ENCODE results near the gene IL17C. TPM values are rescaled to one million over a fixed set of nuclear protein-coding genes. Genes with fewer than 3 reads are reported as not detected.

Gene IL17C
- total and polyA plus RNA-seq, 5 donors from 2014 or later = 1.2 TPM; not detected in 4

DNA sequence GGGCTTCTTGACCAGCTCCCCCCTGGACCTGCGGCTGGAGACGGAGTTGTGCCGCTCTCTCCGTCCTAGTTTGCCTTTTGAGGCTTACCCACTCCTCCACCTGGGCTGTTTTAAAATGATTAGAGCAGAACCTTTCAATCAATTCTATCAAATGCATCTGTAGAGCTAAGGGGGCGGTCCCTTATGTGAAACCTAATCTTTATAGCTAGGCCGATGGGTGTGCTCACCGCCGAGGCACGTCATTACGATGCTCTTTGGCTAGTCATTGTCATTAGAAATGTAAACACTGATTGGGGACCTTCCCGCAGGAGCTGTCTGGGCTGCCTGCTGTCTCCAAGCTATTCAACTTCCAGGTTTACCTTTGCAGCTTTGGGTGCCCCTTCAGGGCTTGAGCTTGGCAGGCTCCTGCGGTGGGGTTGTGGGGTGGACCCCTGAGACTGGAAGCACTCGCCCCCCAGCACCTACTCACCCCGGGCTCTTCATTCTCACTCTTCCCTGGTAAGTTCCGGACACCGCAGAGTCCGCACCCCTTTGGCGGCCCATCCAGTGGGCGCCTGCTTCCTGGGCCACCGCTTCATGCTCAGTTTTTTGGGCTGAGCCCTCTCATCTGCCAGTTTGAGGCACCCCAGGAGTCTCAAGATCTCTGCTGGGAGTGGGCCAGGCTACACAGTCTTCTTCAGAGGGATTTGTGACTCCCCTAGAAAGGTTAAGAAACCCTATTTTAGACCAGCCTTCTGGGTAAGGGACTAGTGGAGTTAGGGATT, 20.9 kb upstream of the IL17C start:
- no peak overlapping the region for H3K4me3 ChIP-seq (ENCODE audit: low read depth, low read length)
- Mint-ChIP-seq H3K27me3 (no peaks in the 10 kb centered on the region), H3K4me3 (no peak overlapping the region), H3K4me1 (peaks cover 12 to 48% (median 35%) of the 10 kb centered on the region in 4 donors), H3K27ac (peak overlapping the region; percentile 76 to 95 (median 94)), H3K9me3 (no peaks in the 10 kb centered on the region), H3K36me3 (peaks cover 11% of the 10 kb centered on the region)
- peak overlapping the region; percentile 19 for H3K27ac ChIP-seq (ENCODE audit: insufficient read depth, low read length, poor library complexity, severe bottlenecking)
- DNase-seq (no peak), ATAC-seq (ENCODE audit: low read depth in 2 of 2) (no peak)
- no peaks in the 10 kb centered on the region for H3K9me3 ChIP-seq (ENCODE audit: control insufficient read depth in 2 of 2, low read length in 2 of 2)
- H3K4me1 ChIP-seq (ENCODE audit: control insufficient read depth, insufficient read depth, low read length, poor library complexity, severe bottlenecking) = peaks cover 25% of the 10 kb centered on the region
- H3K36me3 ChIP-seq (ENCODE audit: control insufficient read depth, insufficient read depth, low read length) = peaks cover 60% of the 10 kb centered on the region
- no peaks in the 10 kb centered on the region for H3K27me3 ChIP-seq (ENCODE audit: control insufficient read depth, insufficient read depth, low read length)

- Histone ChIP-seq H3K9me3 (ENCODE audit: control insufficient read depth in 2 of 2, low read length in 2 of 2) (no peaks in the 10 kb centered on the region), H3K36me3 (ENCODE audit: control insufficient read depth, insufficient read depth, low read length) (peaks cover 60% of the 10 kb centered on the region), H3K27me3 (ENCODE audit: control insufficient read depth, insufficient read depth, low read length) (no peaks in the 10 kb centered on the region), H3K4me3 (ENCODE audit: low read depth, low read length) (no peak overlapping the region), H3K27ac (ENCODE audit: insufficient read depth, low read length, poor library complexity, severe bottlenecking) (peak overlapping the region; percentile 78), H3K4me1 (ENCODE audit: control insufficient read depth, insufficient read depth, low read length, poor library complexity, severe bottlenecking) (peaks cover 25% of the 10 kb centered on the region)
- Mint-ChIP-seq H3K27me3 (no peaks in the 10 kb centered on the region), H3K4me3 (no peak overlapping the region), H3K9me3 (no peaks in the 10 kb centered on the region), H3K4me1 (peaks cover 12 to 44% (median 32%) of the 10 kb centered on the region in 4 donors), H3K27ac (peak overlapping the region; percentile 76 to 95 (median 94)), H3K36me3 (peaks cover 6% of the 10 kb centered on the region)
- DNase-seq = no peak
- ATAC-seq (ENCODE audit: low read depth in 2 of 2) = no peak
These were observed 20.0 kb upstream of the IL17C start for GRCh38 chr16:88618182-88618955.

- DNase-seq (no peak), ATAC-seq (ENCODE audit: low read depth in 2 of 2) (no peak)
- Histone ChIP-seq H3K4me1 (ENCODE audit: control insufficient read depth, insufficient read depth, low read length, poor library complexity, severe bottlenecking) (peaks cover 25% of the 10 kb centered on the region), H3K36me3 (ENCODE audit: control insufficient read depth, insufficient read depth, low read length) (peaks cover 61% of the 10 kb centered on the region), H3K9me3 (ENCODE audit: control insufficient read depth in 2 of 2, low read length in 2 of 2) (no peaks in the 10 kb centered on the region), H3K27me3 (ENCODE audit: control insufficient read depth, insufficient read depth, low read length) (no peaks in the 10 kb centered on the region), H3K4me3 (ENCODE audit: low read depth, low read length) (no peak overlapping the region), H3K27ac (ENCODE audit: insufficient read depth, low read length, poor library complexity, severe bottlenecking) (peak overlapping the region; percentile 78)
- Mint-ChIP-seq H3K27ac (peak overlapping the region; percentile 79 to 95 (median 94)), H3K4me1 (peaks cover 8 to 39% (median 28%) of the 10 kb centered on the region in 4 donors), H3K9me3 (no peaks in the 10 kb centered on the region), H3K27me3 (no peaks in the 10 kb centered on the region), H3K36me3 (peaks cover 3% of the 10 kb centered on the region), H3K4me3 (peak overlapping the region in 2 of 4 donors; percentile 53 to 78)
These were observed 19.3 kb upstream of the IL17C start for GRCh38 chr16:88618956-88619667.

GRCh38 chr16:88619859-88620815, 18.2 kb upstream of the IL17C start:
- Mint-ChIP-seq H3K4me3 (peak overlapping the region; percentile 40 to 78 (median 60)), H3K9me3 (no peaks in the 10 kb centered on the region), H3K27ac (peak overlapping the region; percentile 94 to 98 (median 95)), H3K4me1 (peaks cover 8 to 36% (median 27%) of the 10 kb centered on the region in 4 donors), H3K36me3 (peaks cover 3% of the 10 kb centered on the region), H3K27me3 (no peaks in the 10 kb centered on the region)
- H3K4me1 ChIP-seq (ENCODE audit: control insufficient read depth, insufficient read depth, low read length, poor library complexity, severe bottlenecking) = peaks cover 30% of the 10 kb centered on the region
- H3K9me3 ChIP-seq (ENCODE audit: control insufficient read depth in 2 of 2, low read length in 2 of 2) = no peaks in the 10 kb centered on the region
- H3K27me3 ChIP-seq (ENCODE audit: control insufficient read depth, insufficient read depth, low read length) = no peaks in the 10 kb centered on the region
- ATAC-seq (ENCODE audit: low read depth in 2 of 2) = peak; percentile 78 to 87
- H3K4me3 ChIP-seq (ENCODE audit: low read depth, low read length) = peak overlapping the region; percentile 6
- H3K36me3 ChIP-seq (ENCODE audit: control insufficient read depth, insufficient read depth, low read length) = peaks cover 63% of the 10 kb centered on the region
- DNase-seq = peak; percentile 68 to 85 (median 69)
- peak overlapping the region; percentile 78 for H3K27ac ChIP-seq (ENCODE audit: insufficient read depth, low read length, poor library complexity, severe bottlenecking)

DNA sequence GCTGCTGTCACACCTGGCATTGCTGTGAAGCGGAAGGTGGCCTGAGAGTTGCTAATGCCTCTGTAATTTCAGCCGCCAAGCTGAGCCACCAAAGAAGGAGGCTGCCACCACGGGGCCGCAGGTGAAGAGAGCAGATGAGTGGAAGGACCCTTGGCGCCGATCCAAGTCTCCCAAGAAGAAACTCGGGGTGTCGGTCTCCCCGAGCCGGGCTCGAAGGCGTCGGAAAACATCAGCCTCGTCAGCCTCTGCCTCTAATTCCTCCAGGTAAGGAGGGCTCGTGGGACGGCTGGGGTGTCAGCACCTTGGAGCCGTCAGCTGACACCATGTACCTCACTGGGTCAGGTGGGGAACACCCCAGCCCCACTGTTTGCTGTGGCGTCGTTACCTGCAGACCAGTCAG, 16.2 kb upstream of the IL17C start:
- DNase-seq = no peak
- Histone ChIP-seq H3K27me3 (ENCODE audit: control insufficient read depth, insufficient read depth, low read length) (no peaks in the 10 kb centered on the region), H3K27ac (ENCODE audit: insufficient read depth, low read length, poor library complexity, severe bottlenecking) (peak overlapping the region; percentile 51), H3K36me3 (ENCODE audit: control insufficient read depth, insufficient read depth, low read length) (peaks cover 61% of the 10 kb centered on the region), H3K4me3 (ENCODE audit: low read depth, low read length) (no peak overlapping the region), H3K4me1 (ENCODE audit: control insufficient read depth, insufficient read depth, low read length, poor library complexity, severe bottlenecking) (peaks cover 33% of the 10 kb centered on the region), H3K9me3 (ENCODE audit: control insufficient read depth in 2 of 2, low read length in 2 of 2) (no peaks in the 10 kb centered on the region)
- Mint-ChIP-seq H3K9me3 (no peaks in the 10 kb centered on the region), H3K4me3 (no peak overlapping the region), H3K4me1 (peaks cover 8 to 34% (median 21%) of the 10 kb centered on the region in 4 donors), H3K27me3 (no peaks in the 10 kb centered on the region), H3K27ac (peak overlapping the region in 2 of 3 donors; percentile 52 to 68), H3K36me3 (peaks cover 10% of the 10 kb centered on the region)
- ATAC-seq (ENCODE audit: low read depth in 2 of 2) = no peak

DNA sequence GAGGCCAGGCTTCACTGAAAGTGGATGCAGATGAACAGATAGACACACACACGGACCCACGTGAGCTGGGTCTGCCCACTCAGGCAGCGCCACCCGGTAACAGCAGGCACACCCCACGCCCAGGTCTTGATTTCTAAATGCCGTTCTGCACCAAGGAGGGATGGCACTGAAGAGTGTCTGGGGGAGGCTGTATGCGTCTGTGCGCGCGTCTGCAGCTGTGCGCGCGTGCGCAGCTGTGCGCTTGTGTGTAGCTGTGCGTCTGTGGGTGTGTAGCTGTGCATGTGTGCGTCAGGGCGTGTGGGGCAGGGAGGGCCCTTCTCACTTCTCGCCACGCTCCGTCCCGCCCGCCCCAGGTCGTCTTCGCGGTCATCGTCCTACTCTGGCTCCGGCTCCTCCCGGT, 15.5 kb upstream of the IL17C start:
- ATAC-seq (ENCODE audit: low read depth in 2 of 2) (no peak), DNase-seq (no peak)
- Mint-ChIP-seq H3K9me3 (peaks cover 0 to 2% (median 0%) of the 10 kb centered on the region in 7 donors), H3K27ac (no peak overlapping the region), H3K4me3 (peak overlapping the region in 1 of 4 donors; percentile 74), H3K4me1 (peaks cover 8 to 33% (median 20%) of the 10 kb centered on the region in 4 donors), H3K27me3 (no peaks in the 10 kb centered on the region), H3K36me3 (peaks cover 14% of the 10 kb centered on the region)
- no peaks in the 10 kb centered on the region for H3K27me3 ChIP-seq (ENCODE audit: control insufficient read depth, insufficient read depth, low read length)
- no peak overlapping the region for H3K27ac ChIP-seq (ENCODE audit: insufficient read depth, low read length, poor library complexity, severe bottlenecking)
- H3K4me3 ChIP-seq (ENCODE audit: low read depth, low read length) = no peak overlapping the region
- no peaks in the 10 kb centered on the region for H3K9me3 ChIP-seq (ENCODE audit: control insufficient read depth in 2 of 2, low read length in 2 of 2)
- peaks cover 62% of the 10 kb centered on the region for H3K36me3 ChIP-seq (ENCODE audit: control insufficient read depth, insufficient read depth, low read length)
- H3K4me1 ChIP-seq (ENCODE audit: control insufficient read depth, insufficient read depth, low read length, poor library complexity, severe bottlenecking) = peaks cover 33% of the 10 kb centered on the region
